ENCODE measurements around the gene CHURC1.

DNA sequence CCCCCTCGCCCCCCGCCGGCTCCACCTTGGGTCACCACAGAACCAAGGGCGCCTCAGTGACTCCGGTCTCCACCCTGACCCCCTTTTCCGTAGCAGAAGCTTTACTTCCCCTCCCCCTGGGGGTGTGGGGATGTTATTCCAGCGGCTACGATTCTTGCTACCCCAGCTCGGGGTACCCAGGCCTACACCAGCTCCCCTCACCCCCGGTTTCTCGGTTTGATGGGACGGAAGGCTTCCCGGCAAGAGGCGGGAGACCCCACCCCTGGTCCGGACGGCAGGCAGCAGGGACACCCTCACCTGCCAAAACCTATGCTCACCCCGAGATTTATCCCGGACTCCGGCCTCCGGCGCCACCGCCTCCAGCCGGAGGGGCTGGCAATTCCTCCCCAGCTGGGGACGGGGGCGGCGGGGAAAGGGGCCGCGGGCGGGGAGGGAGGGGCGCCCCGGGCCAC lies 57.3 kb downstream of the CHURC1 start:
- TF ChIP-seq ZNF132 (tag by site-specific recombination; IDR thresholded peaks at IDR 0.05; ENCODE audit: borderline replicate concordance) (no peak), WT1 (tag by site-specific recombination; IDR thresholded peaks at IDR 0.05) (no peak), TCF7L2 (IDR thresholded peaks at IDR 0.05; ENCODE audit: borderline replicate concordance, low read depth, low read length) (no peak), BCL11A (tag by site-specific recombination; IDR thresholded peaks at IDR 0.05; ENCODE audit: low read depth) (no peak), ZNF768 (tag by site-specific recombination; IDR thresholded peaks at IDR 0.05) (no peak), ZNF544 (tag by site-specific recombination; IDR thresholded peaks at IDR 0.05) (no peak), SALL2 (tag by site-specific recombination; IDR thresholded peaks at IDR 0.05; ENCODE audit: borderline replicate concordance) (no peak), ZNF138 (tag by site-specific recombination; IDR thresholded peaks at IDR 0.05; ENCODE audit: borderline replicate concordance) (no peak), ZBTB7A (tag by site-specific recombination; IDR thresholded peaks at IDR 0.05; ENCODE audit: low read depth) (no peak)
- TF ChIP-seq, protein P1, sequence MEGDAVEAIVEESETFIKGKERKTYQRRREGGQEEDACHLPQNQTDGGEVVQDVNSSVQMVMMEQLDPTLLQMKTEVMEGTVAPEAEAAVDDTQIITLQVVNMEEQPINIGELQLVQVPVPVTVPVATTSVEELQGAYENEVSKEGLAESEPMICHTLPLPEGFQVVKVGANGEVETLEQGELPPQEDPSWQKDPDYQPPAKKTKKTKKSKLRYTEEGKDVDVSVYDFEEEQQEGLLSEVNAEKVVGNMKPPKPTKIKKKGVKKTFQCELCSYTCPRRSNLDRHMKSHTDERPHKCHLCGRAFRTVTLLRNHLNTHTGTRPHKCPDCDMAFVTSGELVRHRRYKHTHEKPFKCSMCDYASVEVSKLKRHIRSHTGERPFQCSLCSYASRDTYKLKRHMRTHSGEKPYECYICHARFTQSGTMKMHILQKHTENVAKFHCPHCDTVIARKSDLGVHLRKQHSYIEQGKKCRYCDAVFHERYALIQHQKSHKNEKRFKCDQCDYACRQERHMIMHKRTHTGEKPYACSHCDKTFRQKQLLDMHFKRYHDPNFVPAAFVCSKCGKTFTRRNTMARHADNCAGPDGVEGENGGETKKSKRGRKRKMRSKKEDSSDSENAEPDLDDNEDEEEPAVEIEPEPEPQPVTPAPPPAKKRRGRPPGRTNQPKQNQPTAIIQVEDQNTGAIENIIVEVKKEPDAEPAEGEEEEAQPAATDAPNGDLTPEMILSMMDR (tag by site-specific recombination; IDR thresholded peaks at IDR 0.05), result no peak
- TF ChIP-seq, protein P2, sequence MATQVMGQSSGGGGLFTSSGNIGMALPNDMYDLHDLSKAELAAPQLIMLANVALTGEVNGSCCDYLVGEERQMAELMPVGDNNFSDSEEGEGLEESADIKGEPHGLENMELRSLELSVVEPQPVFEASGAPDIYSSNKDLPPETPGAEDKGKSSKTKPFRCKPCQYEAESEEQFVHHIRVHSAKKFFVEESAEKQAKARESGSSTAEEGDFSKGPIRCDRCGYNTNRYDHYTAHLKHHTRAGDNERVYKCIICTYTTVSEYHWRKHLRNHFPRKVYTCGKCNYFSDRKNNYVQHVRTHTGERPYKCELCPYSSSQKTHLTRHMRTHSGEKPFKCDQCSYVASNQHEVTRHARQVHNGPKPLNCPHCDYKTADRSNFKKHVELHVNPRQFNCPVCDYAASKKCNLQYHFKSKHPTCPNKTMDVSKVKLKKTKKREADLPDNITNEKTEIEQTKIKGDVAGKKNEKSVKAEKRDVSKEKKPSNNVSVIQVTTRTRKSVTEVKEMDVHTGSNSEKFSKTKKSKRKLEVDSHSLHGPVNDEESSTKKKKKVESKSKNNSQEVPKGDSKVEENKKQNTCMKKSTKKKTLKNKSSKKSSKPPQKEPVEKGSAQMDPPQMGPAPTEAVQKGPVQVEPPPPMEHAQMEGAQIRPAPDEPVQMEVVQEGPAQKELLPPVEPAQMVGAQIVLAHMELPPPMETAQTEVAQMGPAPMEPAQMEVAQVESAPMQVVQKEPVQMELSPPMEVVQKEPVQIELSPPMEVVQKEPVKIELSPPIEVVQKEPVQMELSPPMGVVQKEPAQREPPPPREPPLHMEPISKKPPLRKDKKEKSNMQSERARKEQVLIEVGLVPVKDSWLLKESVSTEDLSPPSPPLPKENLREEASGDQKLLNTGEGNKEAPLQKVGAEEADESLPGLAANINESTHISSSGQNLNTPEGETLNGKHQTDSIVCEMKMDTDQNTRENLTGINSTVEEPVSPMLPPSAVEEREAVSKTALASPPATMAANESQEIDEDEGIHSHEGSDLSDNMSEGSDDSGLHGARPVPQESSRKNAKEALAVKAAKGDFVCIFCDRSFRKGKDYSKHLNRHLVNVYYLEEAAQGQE (tag by site-specific recombination; IDR thresholded peaks at IDR 0.05), result no peak
- TF ChIP-seq, protein P3, sequence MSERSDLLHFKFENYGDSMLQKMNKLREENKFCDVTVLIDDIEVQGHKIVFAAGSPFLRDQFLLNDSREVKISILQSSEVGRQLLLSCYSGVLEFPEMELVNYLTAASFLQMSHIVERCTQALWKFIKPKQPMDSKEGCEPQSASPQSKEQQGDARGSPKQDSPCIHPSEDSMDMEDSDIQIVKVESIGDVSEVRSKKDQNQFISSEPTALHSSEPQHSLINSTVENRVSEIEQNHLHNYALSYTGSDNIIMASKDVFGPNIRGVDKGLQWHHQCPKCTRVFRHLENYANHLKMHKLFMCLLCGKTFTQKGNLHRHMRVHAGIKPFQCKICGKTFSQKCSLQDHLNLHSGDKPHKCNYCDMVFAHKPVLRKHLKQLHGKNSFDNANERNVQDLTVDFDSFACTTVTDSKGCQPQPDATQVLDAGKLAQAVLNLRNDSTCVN (tag by site-specific recombination; optimal IDR thresholded peaks at IDR 0.05), result no peak
- TF ChIP-seq, protein P4, sequence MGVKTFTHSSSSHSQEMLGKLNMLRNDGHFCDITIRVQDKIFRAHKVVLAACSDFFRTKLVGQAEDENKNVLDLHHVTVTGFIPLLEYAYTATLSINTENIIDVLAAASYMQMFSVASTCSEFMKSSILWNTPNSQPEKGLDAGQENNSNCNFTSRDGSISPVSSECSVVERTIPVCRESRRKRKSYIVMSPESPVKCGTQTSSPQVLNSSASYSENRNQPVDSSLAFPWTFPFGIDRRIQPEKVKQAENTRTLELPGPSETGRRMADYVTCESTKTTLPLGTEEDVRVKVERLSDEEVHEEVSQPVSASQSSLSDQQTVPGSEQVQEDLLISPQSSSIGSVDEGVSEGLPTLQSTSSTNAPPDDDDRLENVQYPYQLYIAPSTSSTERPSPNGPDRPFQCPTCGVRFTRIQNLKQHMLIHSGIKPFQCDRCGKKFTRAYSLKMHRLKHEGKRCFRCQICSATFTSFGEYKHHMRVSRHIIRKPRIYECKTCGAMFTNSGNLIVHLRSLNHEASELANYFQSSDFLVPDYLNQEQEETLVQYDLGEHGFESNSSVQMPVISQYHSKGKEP (tag by site-specific recombination; IDR thresholded peaks at IDR 0.05), result no peak

All from HEK293 (cell line).